ENCODE measurements around the gene PDIA4. TPM values are rescaled to one million over a fixed set of nuclear protein-coding genes. Genes with fewer than 3 reads are reported as not detected.
A peak's percentile ranks its signal among the peaks of the same experiment; 100 is the strongest.

PDIA4 gene
- total and polyA plus RNA-seq, 8 donors = 35.6 to 185 (median 71.6) TPM

- no peaks in the 10 kb centered on the region for H3K36me3 ChIP-seq
- H3K4me1 ChIP-seq = peaks cover 3 to 37% (median 4%) of the 10 kb centered on the region in 3 donors
- FAIRE-seq = no peak
- H3K9me3 ChIP-seq = no peaks in the 10 kb centered on the region
- no peak for TF ChIP-seq CTCF (IDR thresholded peaks at IDR 0.05)
- no peak for ATAC-seq
- peak overlapping the region; percentile 6 to 84 (median 62) for H3K4me3 ChIP-seq
- H3K27me3 ChIP-seq = no peaks in the 10 kb centered on the region
- intact Hi-C loops (cut with DNase I) = no loop called here
- WGBS, 2 donors = 13% methylated on average over 10 of the region's 10 CpGs
- peak overlapping the region in 3 of 4 donors; percentile 85 to 91 (median 86) for H3K27ac ChIP-seq
- no peak for DNase-seq
Measured at GRCh38 chr7:149027055-149027454, 1.2 kb downstream of the PDIA4 start.

DNA sequence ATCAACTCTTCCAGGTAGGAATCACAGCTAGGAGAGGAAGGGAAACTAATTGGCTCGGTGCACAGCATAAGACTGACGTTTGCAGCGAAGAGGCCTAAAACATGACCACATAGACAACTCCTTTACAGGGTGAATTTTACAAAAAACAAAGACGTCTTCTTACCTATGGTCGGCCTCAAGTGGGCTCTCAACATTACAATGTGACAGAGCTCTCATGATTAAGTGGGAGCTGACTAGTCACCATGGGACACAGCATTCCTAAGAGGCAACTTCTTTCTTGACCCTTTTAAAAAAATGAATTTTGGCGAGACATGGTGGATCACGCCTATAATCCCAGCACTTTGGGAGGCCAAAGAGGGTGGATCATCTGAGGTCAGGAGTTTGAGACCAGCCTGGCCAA, 4.6 kb downstream of the PDIA4 start:
- FAIRE-seq (no peak), ATAC-seq (no peak), DNase-seq (no peak)
- Histone ChIP-seq H3K4me3 (no peak overlapping the region), H3K27ac (no peak overlapping the region), H3K9me3 (no peaks in the 10 kb centered on the region), H3K36me3 (peaks cover 0 to 7% (median 5%) of the 10 kb centered on the region in 3 donors), H3K4me1 (peaks cover 0 to 31% (median 3%) of the 10 kb centered on the region in 3 donors), H3K27me3 (no peaks in the 10 kb centered on the region)
- no peak for TF ChIP-seq CTCF (IDR thresholded peaks at IDR 0.05)
- intact Hi-C loops (cut with DNase I) = no loop called here
- 35 to 49% methylated on average over 7 of the region's 7 CpGs for WGBS, 2 donors

DNA sequence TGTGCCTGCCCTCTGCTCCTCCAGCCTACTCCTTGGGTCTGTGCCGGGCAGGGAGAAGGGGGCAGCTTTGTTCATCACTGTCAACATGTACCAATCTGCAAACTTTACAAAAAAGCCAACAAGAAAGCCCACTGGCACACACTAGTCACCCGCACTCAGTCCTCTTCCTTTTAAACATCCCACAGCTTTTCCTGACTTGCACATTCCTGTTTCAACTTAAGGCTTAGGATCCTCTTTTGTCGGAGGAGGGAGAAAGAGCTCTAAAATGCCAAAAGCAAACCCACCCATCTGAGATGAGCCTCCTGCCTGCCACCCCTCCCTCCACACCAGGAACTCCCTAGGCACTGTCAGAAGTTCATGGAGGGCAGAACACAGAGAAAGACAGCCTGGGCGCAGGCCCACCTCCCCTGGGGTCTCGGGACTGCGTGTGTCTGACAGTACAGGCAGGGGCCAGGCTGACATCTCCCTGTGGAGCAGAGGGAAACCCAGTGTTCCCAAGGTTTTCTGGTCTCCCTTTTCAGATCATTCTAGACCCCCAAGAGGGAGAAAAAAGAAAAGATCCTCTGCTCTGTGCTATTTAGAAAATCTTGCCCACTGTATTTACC, 5.4 kb downstream of the PDIA4 start:
- DNase-seq (no peak), ATAC-seq (no peak), FAIRE-seq (no peak)
- WGBS, 2 donors = 56% methylated on average over 6 of the region's 6 CpGs
- intact Hi-C loops (cut with DNase I) = no loop called here
- H3K4me3 ChIP-seq = no peak overlapping the region
- H3K9me3 ChIP-seq = no peaks in the 10 kb centered on the region
- no peak overlapping the region for H3K27ac ChIP-seq
- no peaks in the 10 kb centered on the region for H3K27me3 ChIP-seq
- peaks cover 0 to 13% (median 5%) of the 10 kb centered on the region in 3 donors for H3K36me3 ChIP-seq
- peaks cover 0 to 31% (median 3%) of the 10 kb centered on the region in 3 donors for H3K4me1 ChIP-seq
- no peak for TF ChIP-seq CTCF (IDR thresholded peaks at IDR 0.05)

DNA sequence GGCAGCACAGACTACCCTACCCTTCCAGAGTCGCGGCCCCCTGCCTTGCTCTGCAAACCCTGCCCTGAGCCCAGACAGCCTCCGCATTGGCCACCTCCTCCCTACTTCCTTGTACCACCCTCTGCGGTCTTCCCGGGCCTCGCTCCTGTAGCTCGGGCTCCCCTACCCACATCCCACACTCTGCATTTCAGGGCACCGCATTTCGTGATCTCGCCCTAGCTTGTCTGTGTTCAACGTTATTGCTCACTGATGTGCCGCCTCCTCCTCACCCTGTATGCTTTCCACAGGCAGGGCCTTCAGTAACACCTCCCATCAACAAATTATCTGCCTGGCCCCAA, 6.6 kb downstream of the PDIA4 start:
- no peak for DNase-seq
- no peak overlapping the region for H3K27ac ChIP-seq
- no peak for FAIRE-seq
- H3K4me3 ChIP-seq = no peak overlapping the region
- H3K9me3 ChIP-seq = no peaks in the 10 kb centered on the region
- no peak for TF ChIP-seq CTCF (IDR thresholded peaks at IDR 0.05)
- H3K27me3 ChIP-seq = no peaks in the 10 kb centered on the region
- 70 to 76% methylated on average over 12 of the region's 12 CpGs for WGBS, 2 donors
- H3K36me3 ChIP-seq = peaks cover 0 to 17% (median 5%) of the 10 kb centered on the region in 3 donors
- no peak for ATAC-seq
- intact Hi-C loops (cut with DNase I) = no loop called here
- H3K4me1 ChIP-seq = peaks cover 0 to 24% (median 3%) of the 10 kb centered on the region in 3 donors

DNA sequence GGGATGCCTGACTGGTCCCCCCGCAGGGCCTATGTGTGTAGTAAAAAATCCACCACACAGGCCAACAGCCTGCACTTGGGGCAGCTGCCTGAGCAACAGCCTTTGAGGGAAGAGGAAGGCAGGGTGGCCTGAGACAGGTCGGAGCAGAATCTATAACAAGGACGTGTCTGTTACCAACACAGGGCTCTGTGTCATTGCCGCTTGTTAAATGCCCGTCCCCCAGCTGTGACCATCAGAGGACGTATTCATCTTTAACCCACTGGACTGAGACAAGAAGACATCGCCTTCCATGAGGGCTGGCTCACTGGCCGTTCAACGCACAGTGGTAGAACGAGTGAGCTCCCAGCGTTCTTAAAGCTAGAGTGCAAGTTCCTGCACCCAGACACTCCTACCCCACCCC, 7.8 kb downstream of the PDIA4 start:
- WGBS, 2 donors = 74 to 78% methylated on average over 11 of the region's 11 CpGs
- Histone ChIP-seq H3K36me3 (peaks cover 0 to 28% (median 10%) of the 10 kb centered on the region in 3 donors), H3K9me3 (no peaks in the 10 kb centered on the region), H3K4me1 (peaks cover 0 to 15% (median 3%) of the 10 kb centered on the region in 3 donors), H3K4me3 (no peak overlapping the region), H3K27me3 (no peaks in the 10 kb centered on the region), H3K27ac (no peak overlapping the region)
- no peak for TF ChIP-seq CTCF (IDR thresholded peaks at IDR 0.05)
- intact Hi-C loops (cut with DNase I) = no loop called here
- no peak for ATAC-seq
- FAIRE-seq = no peak
- no peak for DNase-seq

Measured in pancreas (tissue), 10 donors.